Daoy (cell line): ENCODE results near the gene RAP1GAP2. TPM values are rescaled to one million over a fixed set of nuclear protein-coding genes. Genes with fewer than 3 reads are reported as not detected.
A peak's percentile ranks its signal among the peaks of the same experiment; 100 is the strongest.
"Not testable (repeated sequence)": the region's sequence is repeated elsewhere in the genome, so short reads cannot be mapped to it uniquely, and the experiment has no call there.

ENCODE experiments used
- DNase-seq: peaks from one replicate; pipeline ENCODE4 v3.0.0-alpha.2; 2015; ENCODE audit warnings: low read depth
- total RNA-seq: library from RNA; depleted of rRNA; stranded (reverse); fragments of >200 nt; shearing (Covaris generic); gene quantifications from 2 replicates; pipeline ENCODE4 v1.2.3, GENCODE V29; 2014

Gene RAP1GAP2
- total RNA-seq, 1 experiment from 2014 or later, result 7.7 TPM

DNA sequence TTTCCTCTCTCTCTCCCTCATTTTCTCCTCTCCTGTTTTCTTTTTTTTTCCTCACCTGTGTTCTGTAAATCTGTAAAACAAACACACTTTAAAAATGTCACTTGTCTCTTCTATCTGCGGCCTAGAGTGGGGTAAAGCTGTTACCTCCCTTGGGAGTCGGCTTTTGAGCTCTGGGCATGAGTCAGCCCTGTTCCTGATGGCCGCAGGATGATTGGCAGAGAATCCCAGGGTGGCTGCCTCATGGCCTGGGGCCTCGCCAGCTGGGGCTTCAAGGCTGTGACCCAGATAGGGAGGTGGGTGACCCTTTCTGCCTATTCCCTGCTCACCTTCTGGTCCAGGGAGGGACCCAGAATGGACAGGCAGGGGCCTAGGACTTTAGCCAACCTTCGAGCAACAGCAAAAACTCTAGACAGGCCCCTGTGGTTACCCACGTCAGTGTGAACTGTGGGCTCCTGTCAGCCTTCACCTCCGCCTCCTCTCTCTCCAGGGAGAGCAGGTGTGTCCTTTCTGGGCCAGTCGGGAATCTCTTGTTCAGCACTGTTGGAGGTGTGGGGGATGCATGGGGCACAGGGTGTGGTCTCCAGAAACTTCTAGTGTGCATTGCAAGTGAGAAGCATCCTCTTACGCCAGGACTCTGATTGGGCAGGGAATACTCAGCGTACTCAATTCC lies 87.4 kb downstream of the RAP1GAP2 start:
- DNase-seq, result peak; percentile 86

- DNase-seq, result no peak
Observed at GRCh38 chr17:2885733-2886132, 89.5 kb downstream of the RAP1GAP2 start.

- DNase-seq, result no peak
Observed at GRCh38 chr17:2888326-2888725, 92.1 kb downstream of the RAP1GAP2 start.

- DNase-seq, result no peak
Observed at GRCh38 chr17:2889256-2889655, 93.0 kb downstream of the RAP1GAP2 start.

DNA sequence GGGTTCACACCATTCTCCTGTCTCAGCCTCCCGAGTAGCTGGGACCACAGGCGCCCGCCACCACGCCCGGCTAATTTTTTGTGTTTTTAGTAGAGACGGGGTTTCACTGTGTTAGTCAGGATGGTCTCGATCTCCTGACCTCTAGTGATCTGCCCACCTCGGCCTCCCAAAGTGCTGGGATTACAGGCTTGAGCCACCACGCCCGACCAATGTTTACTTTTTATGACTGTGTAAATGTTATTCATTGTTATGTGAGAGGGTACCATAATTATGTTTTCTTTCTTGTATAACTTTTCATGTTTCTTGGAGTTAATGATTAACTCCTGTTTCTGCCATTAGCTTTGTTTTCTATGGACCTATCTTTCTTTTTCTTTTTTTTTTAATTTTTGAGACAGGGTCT lies 94.5 kb downstream of the RAP1GAP2 start:
- not testable (repeated sequence) for DNase-seq

- DNase-seq, result peak; percentile 95
Observed at GRCh38 chr17:2892305-2892971, 96.2 kb downstream of the RAP1GAP2 start.

- DNase-seq, result no peak
Observed at GRCh38 chr17:2893422-2893914, 97.2 kb downstream of the RAP1GAP2 start.

- no peak for DNase-seq
Observed at GRCh38 chr17:2894782-2895181, 98.5 kb downstream of the RAP1GAP2 start.

DNA sequence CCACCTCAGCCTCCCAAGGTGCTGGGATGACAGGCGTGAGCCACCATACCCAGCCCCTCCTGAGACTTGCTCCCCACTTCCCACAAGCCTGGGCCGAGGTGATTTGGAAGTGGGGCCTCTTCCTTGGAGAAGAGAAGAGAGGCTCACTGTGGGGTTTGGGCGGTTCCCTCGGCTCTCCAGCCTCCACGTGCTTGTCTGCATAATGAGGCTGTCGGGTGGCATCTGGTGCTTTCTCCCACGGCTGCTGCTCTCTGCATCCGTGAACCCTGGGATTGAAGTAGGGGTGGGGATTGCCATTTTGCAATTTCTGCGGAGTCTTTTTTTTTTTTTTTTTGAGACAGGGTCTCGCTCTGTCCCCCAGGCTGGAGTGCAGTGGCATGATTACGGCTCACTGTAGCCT lies 101.4 kb downstream of the RAP1GAP2 start:
- DNase-seq, result no peak

- DNase-seq, result no peak
Observed at GRCh38 chr17:2898255-2898926, 102.2 kb downstream of the RAP1GAP2 start.

- DNase-seq, result no peak
Observed at GRCh38 chr17:2899906-2900305, 103.7 kb downstream of the RAP1GAP2 start.

DNA sequence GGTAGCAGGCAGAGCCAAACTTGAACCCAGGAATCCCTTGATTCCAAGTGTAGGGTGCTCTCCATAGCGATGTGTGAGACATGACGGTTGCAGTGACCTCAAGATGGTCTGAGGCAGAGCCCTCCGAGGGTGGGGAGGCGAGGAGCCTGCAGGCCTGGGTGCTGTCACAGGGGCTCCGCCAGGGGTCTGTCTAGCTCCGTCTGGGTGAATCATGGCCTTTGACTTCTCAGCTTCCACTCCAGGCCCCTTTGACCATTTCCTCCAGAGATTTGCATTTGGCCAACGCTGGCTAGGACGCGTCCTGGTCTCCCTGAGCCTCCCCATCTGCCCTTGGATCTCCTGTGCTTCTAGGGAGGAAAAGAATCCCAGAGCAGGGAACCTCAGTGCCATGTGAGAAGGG lies 104.6 kb downstream of the RAP1GAP2 start:
- no peak for DNase-seq

GRCh38 chr17:2901582-2901981 lies 105.3 kb downstream of the RAP1GAP2 start:
- DNase-seq, result no peak

- DNase-seq, result no peak
Observed at GRCh38 chr17:2902546-2902945, 106.3 kb downstream of the RAP1GAP2 start.

- no peak for DNase-seq
Observed at GRCh38 chr17:2903193-2903974, 107.1 kb downstream of the RAP1GAP2 start.

DNA sequence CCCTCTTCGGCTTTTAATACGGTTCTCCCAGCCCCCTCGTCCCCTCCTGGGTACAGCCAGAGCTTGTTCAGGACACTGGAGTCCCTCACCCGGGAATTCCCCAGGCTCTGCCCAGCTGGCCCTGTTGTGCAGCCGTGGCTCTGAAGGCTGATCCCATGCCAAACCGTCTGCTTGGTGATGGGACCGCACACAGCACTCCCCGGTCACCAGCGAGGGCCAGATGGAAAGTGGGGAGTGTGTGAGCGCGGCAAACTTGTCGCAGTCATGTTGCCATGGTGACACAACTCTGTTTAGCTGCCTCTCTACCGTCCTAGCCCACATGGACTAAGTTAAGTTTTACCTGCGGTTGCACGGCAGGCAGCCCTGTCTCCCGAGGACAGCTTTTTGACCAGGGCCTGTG lies 107.9 kb downstream of the RAP1GAP2 start:
- DNase-seq, result no peak

DNA sequence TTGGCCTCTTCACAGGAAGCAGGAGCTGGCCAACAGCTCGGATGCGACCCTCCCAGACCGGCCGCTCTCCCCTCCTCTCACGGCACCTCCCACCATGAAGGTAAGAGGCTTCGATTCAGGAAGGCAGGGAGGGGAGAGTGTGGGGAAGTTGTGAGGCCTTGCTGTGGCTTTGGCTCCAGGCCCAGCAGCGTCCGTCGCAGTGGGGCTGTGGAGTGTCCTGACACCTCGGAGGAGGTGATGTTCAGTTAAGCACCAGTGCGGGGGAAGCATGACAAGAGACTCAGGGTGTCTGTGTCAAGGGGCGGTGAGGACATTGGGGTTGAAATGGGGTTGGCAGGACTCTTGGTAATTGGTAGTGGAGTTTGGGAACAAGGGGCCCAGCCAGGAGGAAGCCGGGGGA lies 109.0 kb downstream of the RAP1GAP2 start:
- DNase-seq, result no peak

DNA sequence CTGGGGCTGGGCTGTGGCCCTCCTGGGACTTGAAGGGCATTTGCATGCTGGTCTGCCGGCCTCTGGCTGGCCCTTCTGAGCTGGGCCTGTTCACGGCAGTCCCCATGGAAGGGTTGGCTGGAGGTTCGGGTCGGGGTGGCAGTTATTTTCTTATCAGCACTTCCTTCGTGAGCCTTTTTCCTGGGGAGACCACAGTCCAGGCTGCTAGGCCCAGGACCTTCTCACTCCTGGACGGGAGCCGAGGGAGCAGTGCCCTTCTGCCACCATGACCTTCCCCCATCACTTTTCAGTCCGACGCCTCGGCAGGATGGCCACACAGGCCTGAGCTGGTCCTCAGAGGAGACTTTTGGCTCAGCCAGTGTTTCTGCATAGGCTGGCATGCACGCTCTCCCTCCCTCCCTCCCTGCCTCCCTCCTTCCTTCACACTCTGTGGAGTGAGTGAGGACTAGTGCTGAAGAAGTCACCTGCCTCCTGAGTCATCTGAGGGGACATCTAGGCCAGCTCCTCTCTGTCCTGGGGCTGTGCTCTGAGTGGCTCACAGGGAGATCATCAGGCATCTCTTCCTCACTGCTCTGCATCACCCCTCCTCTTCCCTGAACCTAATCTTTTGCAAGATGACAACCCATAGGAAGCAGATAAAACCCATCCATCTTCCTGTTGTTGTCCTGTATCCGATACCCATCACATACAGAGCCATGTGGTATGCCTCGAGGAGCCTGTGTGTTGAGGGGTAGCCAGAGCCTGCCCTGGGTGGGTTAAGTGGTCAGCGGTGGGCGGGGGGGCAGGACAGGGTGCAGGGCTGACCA lies 109.7 kb downstream of the RAP1GAP2 start:
- DNase-seq, result no peak

- DNase-seq, result no peak
Observed at GRCh38 chr17:2906901-2907300, 110.7 kb downstream of the RAP1GAP2 start.

GRCh38 chr17:2909175-2909845 lies 113.1 kb downstream of the RAP1GAP2 start:
- no peak for DNase-seq

- no peak for DNase-seq
Observed at GRCh38 chr17:2909846-2910234, 113.6 kb downstream of the RAP1GAP2 start.
